ELF-1 (cell line): ENCODE measurements around the gene RHO.
"Not testable (repeated sequence)": the region's sequence is repeated elsewhere in the genome, so short reads cannot be mapped to it uniquely, and the experiment has no call there.

Experiments used
- DNase-seq: peaks from one replicate; pipeline ENCODE4 v3.0.0-alpha.2; 2016; ENCODE audit warnings: low read depth, low spot score

RHO gene

DNA sequence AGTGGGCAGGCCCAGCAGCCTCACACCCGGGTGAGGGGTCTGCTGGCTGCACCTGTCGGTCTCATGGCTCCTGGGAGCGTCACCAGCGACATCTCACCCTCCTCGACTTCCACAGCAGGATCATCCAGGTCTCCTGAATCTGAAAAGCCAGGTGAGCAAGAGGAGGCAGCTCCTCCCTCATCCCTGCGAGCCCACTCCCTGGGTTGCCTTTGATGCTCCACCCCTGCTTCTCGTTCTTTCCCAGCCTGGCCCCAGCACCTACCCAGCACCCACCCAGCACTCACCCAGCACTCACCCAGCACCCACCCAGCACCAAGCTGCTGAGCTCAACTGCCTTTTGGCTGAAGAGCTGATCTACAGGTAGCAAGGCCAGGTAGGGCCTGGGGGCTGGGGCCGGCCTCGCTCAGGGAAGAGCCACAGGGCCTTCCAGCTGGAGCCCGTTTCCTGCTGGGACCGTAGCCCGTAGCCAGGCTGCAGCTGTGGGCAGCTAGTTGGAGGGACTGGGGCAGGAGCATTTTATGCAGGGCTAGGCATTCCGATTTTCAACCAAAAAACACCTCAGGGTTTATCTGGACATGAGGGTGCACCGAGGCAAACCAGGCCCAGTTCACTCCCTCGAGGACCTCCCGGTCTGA lies 14.8 kb downstream of the RHO start, which contains the start of gene H1-8:
TSS of gene H1-8 (plus strand) at position 20 of the 635 bp plus-strand sequence. CDS start at position 64, 44 bp downstream.
- DNase-seq, result no peak

DNA sequence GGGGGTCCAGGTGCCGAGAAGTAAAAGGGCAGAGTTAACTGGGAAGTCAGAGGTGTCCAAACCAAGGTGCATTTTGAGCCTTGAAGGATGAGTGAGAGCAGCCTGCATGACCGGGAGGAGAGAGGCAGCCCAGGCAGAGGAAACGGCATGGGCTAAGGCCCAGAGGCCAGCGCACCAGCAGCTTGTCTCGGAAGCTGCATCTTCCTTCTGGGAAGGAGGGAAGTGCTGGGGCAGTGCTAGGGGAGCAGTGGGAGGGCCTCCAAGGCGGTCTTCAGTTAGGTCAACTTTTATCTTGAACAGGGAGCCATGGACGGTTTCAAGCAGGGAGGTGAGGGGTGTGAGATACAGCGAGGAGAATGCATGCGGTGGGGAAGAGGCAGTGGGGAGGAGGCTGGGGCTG lies 15.6 kb downstream of the RHO start:
- no peak for DNase-seq

DNA sequence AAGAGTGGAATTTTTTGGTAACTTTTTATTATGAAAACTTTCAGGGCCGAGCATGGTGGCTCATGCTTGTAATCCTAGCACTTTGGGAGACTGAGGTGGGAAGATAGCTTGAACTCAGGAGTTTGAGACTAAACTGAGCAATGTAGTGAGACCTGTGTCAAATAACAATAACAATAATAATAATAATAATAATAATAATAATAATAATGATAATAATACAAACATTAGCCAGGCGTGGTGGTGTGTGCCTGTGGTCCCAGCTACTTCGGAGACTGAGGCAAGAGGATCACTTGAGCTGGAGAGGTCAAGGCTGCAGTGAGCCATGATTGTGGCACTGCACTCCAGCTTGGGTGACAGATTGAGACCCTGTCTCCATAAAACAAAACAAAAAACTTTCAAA lies 17.5 kb downstream of the RHO start:
- DNase-seq, result not testable (repeated sequence)

DNA sequence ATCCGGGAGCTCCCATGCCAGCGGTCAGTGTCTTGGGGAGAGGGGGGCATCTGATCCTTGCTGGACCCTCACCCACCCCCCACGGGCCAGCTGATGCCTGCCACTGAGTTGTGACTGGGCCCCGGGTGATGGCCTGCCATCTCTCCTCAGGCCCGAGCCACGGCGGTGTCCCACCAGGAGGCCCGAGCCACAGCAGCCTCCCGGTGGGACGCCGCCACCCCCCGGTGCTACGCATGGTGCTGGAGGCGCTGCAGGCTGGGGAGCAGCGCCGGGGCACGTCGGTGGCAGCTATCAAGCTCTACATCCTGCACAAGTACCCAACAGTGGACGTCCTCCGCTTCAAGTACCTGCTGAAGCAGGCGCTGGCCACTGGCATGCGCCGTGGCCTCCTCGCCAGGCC lies 18.8 kb downstream of the RHO start:
- DNase-seq, result no peak

- DNase-seq, result no peak
Measured at GRCh38 chr3:129548104-129548965, 19.9 kb downstream of the RHO start.

- peak; percentile 58 for DNase-seq
Measured at GRCh38 chr3:129549006-129549800, 20.8 kb downstream of the RHO start.

DNA sequence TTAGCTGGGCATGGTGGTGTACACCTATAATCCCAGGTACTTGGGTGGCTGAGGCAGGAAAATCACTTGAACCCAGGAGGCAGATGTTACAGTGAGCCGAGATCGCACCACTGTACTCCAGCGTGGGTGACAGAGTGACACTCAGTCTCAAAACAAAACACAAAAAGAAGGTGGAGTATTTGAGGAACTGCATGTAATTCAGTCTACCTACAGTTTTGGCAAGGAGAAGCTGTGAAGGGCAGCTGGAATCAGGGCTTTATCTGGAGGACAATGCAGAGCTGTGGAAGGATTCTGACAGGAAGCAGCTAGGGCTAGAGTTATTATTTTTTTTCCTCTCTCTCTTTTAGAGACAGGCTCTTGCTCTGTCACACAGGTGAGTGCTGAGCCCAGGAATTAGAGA lies 21.4 kb downstream of the RHO start:
- DNase-seq, result no peak

DNA sequence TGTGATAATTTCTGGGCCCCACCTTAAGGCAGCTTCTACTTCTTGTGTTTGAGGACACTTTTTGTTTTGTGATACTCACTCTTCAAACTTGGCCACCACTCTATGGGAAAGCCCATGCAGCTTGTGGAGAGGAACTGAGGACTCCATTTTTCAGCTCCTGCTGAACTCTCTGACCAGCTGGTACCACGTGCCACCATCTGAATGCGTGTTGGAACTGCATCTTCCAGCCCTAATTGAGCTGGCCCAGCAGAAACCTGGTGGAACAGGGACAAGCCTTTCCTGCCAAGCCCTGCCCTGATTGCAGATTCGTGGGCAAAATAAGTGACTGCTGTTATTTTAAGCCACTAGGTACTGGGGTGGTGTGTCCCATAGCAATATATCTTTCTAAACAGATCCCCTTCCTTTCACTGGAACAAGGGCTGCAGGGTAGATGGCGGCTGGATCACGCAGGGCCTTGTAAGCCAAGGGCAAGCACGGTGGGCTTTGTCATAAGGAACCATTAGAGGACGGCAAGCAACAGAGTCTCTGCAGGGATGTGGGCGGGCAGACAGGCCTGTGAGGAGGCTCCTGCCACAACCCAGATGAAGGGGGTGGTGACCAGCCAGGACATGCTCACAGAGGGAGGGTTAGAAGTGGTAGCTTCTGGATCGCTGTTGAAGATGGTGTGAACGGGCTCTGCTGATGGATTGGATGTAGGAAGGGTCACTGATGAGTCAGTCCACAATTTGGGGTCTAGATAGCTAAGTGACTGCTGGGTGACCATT lies 24.0 kb downstream of the RHO start:
- peak; percentile 35 for DNase-seq

GRCh38 chr3:129553171-129553570 lies 24.7 kb downstream of the RHO start:
- no peak for DNase-seq

- DNase-seq, result no peak
Measured at GRCh38 chr3:129553719-129554118, 25.3 kb downstream of the RHO start.

- peak; percentile 20 for DNase-seq
Measured at GRCh38 chr3:129554356-129555152, 26.1 kb downstream of the RHO start.

GRCh38 chr3:129555153-129555550 lies 26.7 kb downstream of the RHO start:
- DNase-seq, result no peak

DNA sequence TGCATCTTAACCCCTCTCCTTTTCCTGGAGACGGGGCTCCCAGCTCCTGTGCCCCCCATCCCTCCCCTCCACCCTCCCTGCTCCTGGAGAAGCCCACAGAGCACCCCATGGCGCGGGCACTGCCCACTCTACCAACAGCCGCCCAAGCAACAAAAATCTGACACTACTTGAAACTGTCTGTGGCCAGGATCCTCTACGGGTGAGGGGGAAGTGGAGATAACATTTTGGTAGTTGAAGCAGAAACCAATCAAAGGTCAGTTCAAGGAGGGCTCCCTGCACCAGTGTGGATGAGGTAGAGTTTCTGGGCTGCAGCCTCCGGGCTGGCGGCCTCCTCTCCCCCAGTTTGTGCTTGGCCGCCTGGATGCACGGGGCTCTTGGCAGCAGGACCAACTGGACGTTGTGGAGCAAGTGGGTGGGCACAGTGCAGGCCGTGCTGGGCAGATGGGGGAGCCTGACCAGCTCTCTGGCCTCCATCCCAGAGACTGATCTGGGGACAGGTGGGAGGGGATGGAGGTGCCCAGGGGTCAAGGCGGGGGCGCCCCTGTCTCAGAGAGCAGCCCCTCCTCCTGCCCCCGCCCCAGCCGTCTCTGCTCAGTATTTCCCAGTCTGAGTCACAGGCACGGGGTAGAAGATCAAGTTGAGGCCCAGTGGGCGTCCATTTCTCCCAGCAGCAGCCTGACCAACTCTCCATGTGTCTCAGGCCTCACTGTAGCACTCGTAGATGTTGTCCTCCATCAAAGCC lies 27.3 kb downstream of the RHO start:
- DNase-seq, result no peak

DNA sequence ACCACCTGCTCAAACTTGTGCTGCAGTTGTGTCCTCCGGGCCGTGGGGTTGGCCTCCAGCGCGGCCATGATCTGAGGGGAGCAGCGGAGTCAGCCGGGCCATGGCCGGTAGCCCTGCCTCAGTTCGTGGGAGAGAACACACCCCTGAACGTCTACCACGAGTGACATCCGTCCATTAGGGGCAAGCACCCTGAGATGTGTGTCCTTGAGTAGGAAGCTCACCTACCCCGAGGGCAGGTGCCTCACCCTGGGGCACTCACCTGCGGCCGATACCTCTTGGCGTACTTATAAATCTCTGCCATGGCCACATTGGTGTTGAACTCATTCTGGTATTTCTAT lies 27.9 kb downstream of the RHO start:
- no peak for DNase-seq

- no peak for DNase-seq
Measured at GRCh38 chr3:129556890-129557547, 28.6 kb downstream of the RHO start.

GRCh38 chr3:129557548-129557894 lies 29.1 kb downstream of the RHO start:
- no peak for DNase-seq

GRCh38 chr3:129558081-129558771 lies 29.8 kb downstream of the RHO start:
- DNase-seq, result no peak

- DNase-seq, result no peak
Measured at GRCh38 chr3:129558772-129559564, 30.5 kb downstream of the RHO start.
